ENCODE results near the gene MBOAT1. TPM values are rescaled to one million over a fixed set of nuclear protein-coding genes. Genes with fewer than 3 reads are reported as not detected.
A peak's percentile ranks its signal among the peaks of the same experiment; 100 is the strongest.

Gene MBOAT1
- total RNA-seq, 1 donor from 2014 or later = 9.6 TPM

DNA sequence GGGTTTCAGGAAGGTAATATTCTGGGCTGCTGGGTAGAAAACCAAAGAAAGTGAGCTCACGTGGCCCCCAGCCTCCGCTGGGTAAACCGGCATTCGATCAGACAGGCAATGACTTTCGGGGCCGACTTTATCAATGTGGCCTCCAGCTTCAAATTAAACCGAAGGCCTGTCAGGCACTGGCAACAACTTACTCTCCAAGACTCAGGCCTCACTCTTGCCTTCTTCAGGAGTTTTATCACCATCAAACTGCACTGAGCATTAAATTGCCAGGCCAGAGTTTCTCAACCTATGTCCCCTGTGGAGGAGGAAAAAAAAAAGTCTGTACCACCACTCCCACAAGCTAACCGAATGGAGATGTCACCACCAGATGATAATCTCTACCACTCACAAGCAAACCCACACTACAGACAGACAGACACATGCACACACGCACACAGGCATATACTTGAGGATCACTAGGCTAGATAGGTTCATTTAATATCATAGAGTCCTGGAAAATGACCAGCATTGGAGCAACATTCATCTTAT is 1.1 kb upstream of the MBOAT1 start:
- intact Hi-C loops (cut with DNase I) = no loop called here
- H3K4me1 ChIP-seq = peaks cover 44% of the 10 kb centered on the region
- H3K4me3 ChIP-seq = peak overlapping the region; percentile 94 to 97
- no peaks in the 10 kb centered on the region for H3K27me3 ChIP-seq
- H3K9me3 ChIP-seq = no peaks in the 10 kb centered on the region
- no peak for DNase-seq (ENCODE audit: extremely low spot score in 2 of 2)
- TF ChIP-seq POLR2A (IDR thresholded peaks at IDR 0.05) (no peak), CTCF (IDR thresholded peaks at IDR 0.05) (no peak), POLR2AphosphoS5 (IDR thresholded peaks at IDR 0.05; ENCODE audit: insufficient read depth in 1 of 2, low read depth in 1 of 2) (no peak)
- no peaks in the 10 kb centered on the region for H3K36me3 ChIP-seq
- H3K27ac ChIP-seq = peak overlapping the region; percentile 94

DNA sequence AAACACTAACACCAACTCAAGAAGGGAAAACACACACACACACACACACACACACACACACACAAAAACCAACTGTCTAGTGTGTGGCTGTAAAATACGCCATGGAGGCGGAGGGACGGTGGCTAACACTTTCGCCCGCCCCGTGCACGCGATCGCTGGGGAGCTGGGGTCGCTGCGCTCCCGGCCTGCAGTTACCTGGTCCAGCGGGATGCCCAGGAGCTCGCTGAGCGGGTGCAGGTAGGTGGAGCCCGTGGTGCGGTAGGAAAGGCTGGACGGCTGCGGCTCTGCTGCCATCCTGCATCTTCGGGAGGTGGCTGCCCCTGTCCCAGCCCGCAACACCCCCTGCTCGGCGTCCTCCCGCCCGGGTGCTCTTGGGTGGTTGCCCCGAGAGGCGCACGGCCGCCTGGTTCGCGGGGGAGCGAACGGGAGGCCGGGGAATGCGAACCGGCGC is 303 bp downstream of the MBOAT1 start:
- no peak for TF ChIP-seq POLR2AphosphoS5 (IDR thresholded peaks at IDR 0.05; ENCODE audit: insufficient read depth in 1 of 2, low read depth in 1 of 2)
- no peak for TF ChIP-seq CTCF (IDR thresholded peaks at IDR 0.05)
- TF ChIP-seq POLR2A (IDR thresholded peaks at IDR 0.05) = no peak
- Histone ChIP-seq H3K27me3 (no peaks in the 10 kb centered on the region), H3K4me1 (peaks cover 48% of the 10 kb centered on the region), H3K36me3 (no peaks in the 10 kb centered on the region), H3K9me3 (no peaks in the 10 kb centered on the region), H3K27ac (peak overlapping the region; percentile 94), H3K4me3 (peak overlapping the region; percentile 94 to 97)
- DNase-seq (ENCODE audit: extremely low spot score in 2 of 2) = no peak
- intact Hi-C loops (cut with DNase I) = no loop called here

DNA sequence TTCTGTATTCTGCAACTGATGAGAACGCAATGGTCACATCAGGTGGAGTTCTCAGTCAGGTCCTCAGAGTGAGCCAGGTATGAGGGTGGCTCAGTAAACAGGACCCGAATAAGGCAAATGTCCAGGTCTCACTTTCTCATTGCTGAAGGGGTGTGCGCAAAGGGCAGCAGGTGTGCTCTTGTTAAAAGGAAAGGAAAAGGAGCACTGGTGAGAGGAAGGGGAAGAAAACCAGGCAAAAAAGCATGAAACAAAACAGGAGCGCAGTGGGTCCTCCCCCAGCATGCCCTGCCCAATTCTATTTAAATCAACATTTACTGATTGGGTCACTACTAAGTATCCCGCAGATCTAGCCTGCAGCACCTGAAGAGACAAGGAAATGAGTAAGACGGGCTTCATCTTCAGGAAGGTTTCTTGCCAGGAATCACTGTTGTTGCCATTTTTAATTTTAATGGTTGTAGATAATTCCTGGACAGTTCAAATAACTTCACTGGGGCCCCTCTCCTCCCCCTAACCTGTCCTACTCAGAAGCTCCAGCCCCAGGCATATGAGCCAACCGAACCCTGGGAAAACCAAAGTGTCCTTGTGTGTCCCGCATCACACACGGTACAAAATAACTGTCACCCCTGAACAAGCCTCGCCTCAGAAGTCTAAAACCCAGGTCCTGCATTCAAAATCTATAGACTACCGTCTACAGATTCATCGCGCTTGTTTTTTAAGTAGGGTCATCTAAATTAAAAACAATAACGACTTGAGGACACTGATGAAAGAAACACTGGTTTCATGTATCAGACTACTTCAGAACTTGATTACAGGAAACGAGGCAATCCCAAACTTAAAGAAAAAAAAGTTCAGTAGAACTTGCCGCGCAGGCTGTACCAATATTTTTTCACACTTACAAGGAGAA is 980 bp downstream of the MBOAT1 start:
- H3K4me1 ChIP-seq = peaks cover 52% of the 10 kb centered on the region
- no peak for DNase-seq (ENCODE audit: extremely low spot score in 2 of 2)
- intact Hi-C loops (cut with DNase I) = no loop called here

DNA sequence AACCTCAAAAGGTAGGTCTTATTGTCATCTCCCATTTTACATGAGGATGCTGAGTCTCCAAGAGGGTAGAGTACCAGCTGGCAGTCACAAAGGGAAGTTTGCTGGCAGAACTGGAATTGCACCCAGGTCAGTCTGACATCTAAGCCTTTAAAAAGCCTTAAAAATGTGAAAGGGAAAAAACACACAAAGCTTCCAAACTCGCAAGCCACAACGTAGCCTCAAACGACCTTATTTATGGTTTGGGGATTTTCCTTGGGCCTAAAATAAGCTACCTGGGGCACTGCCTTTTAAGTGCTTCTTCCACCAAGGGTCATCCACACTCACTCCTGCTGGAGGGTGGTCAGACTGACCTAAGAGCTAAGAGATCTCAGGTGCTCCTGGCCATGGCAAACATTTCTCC is 2.1 kb downstream of the MBOAT1 start:
- Histone ChIP-seq H3K4me3 (peak overlapping the region; percentile 94 to 97), H3K9me3 (no peaks in the 10 kb centered on the region), H3K36me3 (no peaks in the 10 kb centered on the region), H3K4me1 (peaks cover 63% of the 10 kb centered on the region), H3K27ac (peak overlapping the region; percentile 94), H3K27me3 (no peaks in the 10 kb centered on the region)
- TF ChIP-seq POLR2A (IDR thresholded peaks at IDR 0.05) = no peak
- no peak for TF ChIP-seq CTCF (IDR thresholded peaks at IDR 0.05)
- no peak for TF ChIP-seq POLR2AphosphoS5 (IDR thresholded peaks at IDR 0.05; ENCODE audit: insufficient read depth in 1 of 2, low read depth in 1 of 2)
- intact Hi-C loops (cut with DNase I) = no loop called here
- DNase-seq (ENCODE audit: extremely low spot score in 2 of 2) = no peak

More for the DNA sequence above, 980 bp downstream of the MBOAT1 start:
- TF ChIP-seq POLR2AphosphoS5 (IDR thresholded peaks at IDR 0.05; ENCODE audit: insufficient read depth in 1 of 2, low read depth in 1 of 2) = no peak
- no peak for TF ChIP-seq POLR2A (IDR thresholded peaks at IDR 0.05)
- TF ChIP-seq CTCF (IDR thresholded peaks at IDR 0.05) = no peak
- Histone ChIP-seq H3K9me3 (no peaks in the 10 kb centered on the region), H3K4me3 (peak overlapping the region; percentile 94 to 97), H3K27me3 (no peaks in the 10 kb centered on the region), H3K27ac (peak overlapping the region; percentile 94), H3K36me3 (no peaks in the 10 kb centered on the region)
